HG02642 (cell line): ENCODE results near the gene SH3GL1.

Source experiments
- ATAC-seq: cut with Tn5 transposase; IDR thresholded peaks from one replicate; pipeline ENCODE4 v1.9.1; 2021; ENCODE audit warnings: mild to moderate bottlenecking; ENCODE audit not compliant: unreplicated experiment, poor library complexity

Gene SH3GL1

DNA sequence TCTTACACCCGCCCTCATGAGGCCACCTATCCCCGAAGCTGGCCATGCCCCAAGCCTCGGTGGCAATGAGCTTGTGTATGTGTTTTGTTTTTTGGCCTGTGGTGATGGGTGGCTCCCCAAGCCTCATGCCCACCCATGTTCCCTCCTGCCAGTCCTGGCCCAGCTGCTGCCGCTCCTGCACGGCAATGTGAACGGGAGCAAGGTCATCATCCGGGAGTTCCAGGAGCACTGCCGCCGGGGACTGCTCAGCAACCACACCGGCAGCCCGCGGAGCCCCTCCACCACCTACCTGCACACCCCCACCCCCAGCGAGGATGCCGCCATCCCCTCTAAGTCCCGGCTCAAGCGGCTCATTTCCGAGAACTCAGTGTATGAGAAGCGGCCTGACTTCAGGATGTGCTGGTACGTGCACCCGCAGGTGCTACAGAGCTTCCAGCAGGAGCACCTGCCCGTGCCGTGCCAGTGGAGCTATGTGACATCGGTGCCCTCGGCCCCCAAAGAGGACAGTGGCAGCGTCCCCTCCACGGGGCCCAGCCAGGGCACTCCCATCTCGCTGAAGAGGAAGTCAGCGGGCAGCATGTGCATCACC is 32.7 kb upstream of the SH3GL1 start:
- ATAC-seq: no peak

DNA sequence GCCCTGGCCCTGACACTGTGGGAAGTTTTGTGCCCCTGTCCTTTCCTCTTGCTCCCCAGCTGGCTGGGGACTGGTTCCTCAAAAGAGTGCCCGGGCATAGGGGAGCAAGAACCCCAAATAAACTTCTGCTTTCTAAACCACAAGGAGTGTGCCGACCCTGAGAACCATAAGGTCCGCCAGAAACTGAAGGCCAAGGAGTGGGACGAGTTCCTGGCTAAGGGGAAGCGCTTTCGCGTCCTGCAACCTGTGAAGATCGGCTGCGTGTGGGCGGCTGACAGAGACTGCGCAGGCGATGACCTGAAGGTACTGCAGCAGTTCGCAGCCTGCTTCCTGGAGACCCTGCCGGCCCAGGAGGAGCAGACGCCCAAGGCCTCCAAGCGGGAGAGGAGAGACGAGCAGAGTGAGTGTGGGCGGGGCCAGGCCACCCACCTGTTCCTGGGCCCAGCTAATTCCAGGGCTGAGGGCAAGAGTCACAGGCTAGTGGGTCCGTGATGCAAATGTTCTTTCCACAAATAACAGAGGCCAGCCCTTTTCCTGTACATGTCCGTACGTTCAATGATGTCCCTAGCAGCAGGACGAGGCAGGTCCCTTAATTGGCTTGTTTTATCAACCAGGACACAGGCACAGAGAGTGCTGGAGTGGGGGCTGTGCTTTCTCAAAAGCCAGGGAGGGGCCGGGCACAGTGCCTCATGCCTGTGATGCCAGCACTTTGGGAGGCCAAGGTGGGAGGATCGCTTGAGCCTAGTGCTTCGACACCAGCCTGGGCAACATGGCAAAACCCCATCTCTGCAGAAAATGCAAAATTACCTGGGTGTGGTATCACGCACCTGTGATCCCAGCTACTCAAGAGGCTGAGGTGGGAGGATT is 31.7 kb upstream of the SH3GL1 start:
- peak; percentile 51 for ATAC-seq

DNA sequence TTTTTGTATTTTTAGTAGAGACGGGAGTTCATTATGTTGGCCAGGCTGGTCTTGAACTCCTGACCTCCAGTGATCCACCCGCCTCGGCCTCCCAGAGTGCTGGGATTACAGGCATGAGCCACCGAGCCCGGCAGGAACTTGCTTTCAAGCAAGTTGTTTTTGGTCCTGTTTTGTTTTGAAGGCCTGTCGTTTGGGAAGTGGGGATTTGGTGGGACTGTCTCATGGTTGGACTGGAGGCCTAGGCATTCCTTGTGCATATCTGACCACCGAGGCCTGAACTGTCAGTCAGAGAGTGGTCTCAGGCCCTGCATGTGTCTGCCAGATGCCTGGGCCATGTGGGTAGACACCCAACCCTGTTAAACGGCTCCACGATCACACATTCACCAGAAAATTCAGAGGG is 30.9 kb upstream of the SH3GL1 start:
- no peak for ATAC-seq

DNA sequence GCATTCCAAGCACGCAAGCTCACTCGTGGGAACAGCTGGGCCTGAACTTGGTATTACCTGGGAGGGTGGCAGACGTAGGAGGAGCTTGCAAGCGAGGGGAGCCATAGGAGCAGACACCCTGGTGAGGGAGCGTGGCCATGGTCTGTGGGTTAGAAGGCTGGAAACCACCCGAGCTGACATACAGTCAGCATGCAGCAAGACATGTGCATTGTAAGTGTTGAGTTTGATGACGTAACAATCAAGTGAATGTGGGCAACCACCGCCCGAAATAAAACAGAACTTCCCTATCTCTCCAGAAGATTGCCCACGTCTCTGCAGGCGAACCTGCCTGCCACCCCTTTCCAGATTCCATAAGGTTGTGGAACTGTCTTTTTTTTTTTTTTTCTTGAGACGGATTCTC is 30.4 kb upstream of the SH3GL1 start:
- no peak for ATAC-seq

DNA sequence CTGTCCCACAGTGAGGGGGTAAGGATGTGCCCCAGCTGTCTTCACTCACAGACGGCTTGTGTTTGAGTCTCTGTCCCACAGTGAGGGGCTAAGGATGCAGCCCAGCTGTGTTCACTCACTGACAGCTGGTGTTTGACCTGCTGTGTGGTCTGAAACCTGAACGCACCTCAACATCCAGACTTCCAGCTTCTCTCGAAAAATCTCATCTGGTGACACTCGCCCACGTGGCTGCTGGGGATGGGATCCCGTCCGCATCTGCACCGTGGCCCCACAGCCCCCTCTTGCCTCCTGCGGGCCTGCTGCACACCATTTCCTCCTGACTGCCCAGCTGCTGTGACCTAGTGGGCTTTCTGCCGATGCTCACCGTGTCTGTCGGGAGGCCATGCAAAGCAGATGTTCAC is 29.4 kb upstream of the SH3GL1 start:
- ATAC-seq: no peak

DNA sequence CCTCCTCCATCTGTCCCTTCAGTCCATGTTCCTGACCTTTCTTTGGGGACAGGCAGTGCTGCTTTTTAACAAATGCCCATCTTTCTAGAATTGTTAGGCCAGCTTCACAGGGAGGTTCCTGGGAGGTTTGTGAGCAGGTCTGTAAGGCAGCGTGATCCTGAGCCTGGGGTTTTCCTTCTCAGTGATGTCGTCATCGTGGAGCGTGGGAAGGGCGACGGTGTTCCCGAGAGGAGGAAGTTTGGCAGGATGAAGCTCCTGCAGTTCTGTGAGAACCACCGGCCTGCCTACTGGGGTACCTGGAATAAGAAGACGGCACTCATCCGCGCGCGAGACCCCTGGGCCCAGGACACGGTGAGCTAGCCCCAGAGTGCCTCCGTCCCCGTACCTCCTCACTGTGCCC is 28.9 kb upstream of the SH3GL1 start:
- ATAC-seq: no peak

DNA sequence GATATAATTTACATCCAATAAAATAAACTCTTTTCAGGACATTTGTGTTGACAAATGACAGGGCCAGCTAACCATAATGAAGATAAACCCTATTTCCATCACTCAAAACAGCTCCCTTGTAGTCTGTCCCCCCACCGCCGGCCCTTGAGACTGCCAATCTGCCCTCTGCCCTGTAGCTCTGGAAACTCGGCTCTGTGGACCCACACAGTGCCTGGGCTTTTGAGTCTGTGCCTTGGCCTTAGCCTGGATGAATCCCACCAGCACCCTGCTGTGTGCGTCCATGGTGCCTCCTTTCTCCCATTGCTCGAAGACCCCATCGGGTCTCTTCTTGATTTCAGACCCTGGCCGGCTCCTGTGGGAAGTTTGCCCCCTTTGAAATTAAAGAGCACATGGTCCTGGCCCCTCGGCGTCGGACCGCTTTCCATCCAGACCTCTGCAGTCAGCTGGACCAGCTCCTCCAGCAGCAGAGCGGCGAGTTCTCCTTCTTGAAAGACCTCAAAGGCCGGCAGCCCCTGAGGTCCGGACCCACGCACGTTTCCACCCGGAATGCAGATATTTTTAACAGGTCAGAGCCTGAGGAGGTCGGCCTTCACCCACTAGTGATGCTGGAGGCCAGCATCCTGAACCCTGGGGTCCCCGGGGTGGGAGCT is 28.1 kb upstream of the SH3GL1 start:
- no peak for ATAC-seq

DNA sequence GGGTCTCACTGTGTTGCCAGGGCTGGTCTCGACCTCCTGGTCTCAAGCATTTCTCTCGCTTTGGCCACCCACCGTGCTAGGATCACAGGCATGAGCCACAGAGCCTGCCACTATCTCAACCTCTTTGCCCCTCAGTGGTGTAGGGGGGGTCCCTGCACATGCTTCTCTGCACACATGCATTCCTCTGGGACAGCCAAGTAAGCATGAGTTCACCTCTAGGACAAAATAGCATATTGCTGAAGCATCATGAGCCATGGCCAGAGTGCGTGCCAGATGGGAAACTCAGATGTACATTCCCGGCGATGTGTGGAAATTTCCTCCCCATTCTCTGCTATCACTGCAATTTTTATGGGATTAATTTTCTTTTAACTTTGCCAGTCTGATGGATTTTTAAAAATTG is 25.2 kb upstream of the SH3GL1 start:
- no peak for ATAC-seq

DNA sequence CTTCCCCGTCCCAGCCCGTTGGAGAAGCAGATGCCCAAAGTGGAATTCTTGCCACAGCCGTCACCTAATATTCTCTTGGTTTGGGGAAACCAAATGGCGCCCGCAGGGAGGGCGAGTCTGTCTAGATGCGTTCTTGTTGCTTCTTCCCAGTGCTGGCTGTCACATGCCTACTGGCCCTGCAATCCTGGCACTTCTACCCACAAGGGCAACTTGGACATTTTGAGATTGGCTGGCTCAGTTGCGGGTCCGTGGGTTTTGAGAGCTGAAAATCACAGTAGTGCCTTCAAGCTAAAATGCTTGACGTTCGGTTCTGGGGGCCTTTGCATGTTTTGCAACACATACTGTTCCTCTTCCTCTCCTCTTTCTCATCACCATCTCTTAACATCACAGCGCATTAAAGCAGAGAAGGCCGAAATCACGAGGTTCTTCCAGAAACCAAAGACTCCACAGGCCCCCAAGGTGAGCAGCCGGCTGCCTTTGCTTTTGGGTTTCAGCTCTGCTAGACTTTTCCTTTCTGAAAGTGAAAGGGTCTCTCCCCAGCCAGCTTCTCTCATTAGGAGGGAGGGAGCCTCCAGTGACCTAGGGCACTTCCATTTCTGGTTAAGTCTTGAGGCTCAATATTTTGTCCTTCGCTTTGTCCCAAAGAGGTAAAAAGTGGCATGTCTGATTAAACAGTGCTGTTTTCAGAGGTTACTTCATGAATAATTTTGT is 23.2 kb upstream of the SH3GL1 start:
- ATAC-seq: no peak

DNA sequence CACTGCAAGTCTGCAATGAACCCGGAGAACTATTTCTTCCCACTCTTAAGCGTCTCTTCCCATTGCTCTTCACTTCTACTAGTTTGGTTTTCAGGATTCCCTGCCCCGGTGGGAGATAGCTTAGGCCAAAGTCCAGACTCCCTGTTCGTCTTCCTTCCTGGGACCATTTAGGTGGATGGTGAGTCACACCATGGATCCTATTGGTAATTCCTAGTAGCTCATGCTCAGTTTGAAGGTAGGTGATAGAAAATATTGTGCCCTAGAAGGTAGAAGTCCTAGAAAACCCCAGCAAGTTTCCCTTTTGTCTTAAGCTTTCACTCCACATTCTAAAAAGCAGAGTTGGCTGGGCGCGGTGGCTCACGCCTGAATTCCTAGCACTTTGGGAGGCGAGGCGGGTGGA is 15.9 kb upstream of the SH3GL1 start:
- ATAC-seq: no peak

DNA sequence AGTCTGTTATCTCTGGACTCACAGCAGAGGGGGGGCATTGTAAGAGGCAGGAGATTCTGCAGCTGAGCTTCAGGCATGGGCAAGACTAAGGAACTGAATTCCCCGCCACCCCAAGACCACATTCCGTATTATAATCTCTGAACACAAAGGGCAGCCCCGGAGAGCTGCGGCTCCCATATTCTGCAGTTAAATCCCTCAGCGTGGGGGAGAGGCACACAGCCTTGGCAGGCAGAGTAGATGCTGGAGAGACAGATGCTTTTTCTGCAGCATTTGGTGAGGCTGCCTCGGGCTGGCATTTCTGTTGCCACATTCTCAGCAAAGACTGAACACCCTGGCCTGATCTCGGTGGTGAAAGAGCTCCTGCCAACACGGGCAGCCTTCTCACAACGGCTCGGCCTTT is 15.0 kb upstream of the SH3GL1 start:
- no peak for ATAC-seq

DNA sequence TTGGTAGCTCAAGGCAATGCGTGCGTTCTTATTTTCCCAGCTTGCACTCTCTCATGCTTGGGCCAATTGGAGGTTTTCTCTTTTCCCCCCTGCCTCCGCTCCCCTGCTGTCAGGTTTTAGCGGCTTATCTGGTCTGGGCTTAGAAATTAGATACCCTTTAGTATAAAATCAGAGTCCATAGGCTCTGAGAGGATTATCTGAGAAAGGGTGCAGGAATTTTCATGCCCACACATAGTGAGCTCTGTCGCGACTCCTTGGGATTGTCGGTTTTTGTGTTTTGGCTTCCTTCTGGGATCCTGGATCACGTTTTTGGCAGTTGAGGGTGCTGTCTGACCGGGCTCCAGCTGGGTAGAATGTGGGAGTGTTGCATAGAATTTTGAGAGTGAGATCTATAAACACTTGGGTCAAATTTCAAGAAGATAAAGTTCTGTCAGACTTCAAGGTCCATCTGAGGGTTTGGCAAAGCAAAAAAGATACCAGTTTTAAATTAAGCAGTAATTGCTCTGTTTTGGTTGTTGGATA is 14.5 kb upstream of the SH3GL1 start:
- ATAC-seq: no peak

DNA sequence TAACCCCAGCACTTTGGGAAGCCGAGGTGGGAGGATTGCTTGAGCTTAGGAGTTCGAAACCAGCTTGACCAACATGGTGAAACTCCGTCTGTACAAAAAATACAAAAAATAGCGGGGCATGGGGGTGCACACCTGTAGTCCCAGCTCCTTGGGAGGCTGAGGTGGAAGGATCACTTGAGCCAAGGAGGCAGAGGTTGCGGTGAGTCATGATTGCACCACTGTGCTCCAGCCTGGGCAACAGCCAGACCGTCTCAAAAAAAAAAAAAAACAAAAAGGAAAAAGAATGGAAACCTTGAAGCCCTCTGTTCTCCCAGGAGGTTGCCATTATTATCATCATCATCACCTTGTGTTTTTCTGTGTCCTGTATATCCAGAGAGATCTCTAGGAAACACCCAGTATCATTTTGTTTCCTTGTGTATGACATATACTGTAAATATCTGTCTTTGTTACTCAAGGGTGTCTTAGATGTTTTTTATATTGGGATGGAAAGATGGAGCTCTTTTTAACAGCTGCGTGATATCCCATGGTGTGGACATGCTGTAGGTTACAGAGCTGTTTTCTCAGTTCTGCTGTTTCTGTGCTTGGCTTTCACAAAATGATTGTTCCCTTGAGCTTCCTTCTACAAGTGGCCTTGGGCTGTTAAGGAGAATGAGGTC is 13.9 kb upstream of the SH3GL1 start:
- no peak for ATAC-seq

DNA sequence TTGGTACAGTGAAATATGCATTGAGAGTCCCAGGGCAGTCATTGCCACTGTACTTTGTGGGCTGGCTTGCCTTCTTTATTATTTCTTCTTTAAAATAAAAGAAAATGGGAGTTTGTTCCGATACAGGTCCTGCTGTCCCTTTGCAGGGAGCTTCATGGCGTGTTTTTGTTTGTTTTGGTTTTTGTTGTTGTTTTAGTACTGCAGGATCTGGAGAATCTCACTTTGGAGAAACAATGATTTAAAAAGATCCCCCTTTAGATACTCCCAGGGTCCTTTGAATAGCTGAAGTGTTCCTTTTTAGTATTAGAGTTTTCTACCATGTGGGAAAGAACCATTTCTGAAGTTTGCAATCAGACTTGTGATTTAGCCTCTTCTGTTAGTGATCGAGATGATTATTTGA is 13.2 kb upstream of the SH3GL1 start:
- ATAC-seq: no peak

DNA sequence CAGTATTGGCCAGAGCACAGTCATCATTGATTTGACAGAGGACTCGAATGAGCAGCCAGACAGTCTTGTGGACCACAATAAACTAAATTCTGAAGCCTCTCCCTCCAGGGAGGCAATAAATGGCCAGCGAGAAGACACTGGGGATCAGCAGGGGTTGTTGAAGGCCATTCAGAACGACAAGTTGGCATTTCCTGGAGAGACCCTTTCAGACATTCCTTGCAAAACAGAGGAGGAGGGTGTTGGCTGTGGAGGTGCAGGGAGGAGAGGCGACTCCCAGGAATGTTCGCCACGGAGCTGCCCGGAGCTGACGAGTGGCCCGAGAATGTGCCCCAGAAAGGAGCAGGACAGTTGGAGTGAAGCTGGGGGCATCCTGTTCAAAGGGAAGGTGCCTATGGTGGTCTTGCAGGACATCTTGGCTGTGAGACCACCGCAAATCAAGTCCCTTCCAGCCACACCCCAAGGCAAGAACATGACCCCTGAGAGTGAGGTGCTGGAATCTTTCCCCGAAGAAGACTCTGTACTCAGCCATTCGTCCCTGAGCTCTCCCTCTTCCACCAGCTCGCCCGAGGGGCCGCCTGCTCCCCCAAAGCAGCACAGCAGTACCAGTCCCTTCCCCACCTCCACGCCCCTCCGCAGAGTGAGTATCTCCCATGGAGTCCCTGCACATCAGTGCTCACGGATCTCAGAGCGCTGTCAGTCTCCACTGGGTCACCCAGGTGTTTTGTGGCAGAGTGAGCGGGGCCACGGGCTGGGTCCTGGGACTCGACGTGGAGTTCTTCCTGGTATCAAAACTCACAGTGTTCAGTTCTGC is 9.0 kb upstream of the SH3GL1 start:
- ATAC-seq: no peak

DNA sequence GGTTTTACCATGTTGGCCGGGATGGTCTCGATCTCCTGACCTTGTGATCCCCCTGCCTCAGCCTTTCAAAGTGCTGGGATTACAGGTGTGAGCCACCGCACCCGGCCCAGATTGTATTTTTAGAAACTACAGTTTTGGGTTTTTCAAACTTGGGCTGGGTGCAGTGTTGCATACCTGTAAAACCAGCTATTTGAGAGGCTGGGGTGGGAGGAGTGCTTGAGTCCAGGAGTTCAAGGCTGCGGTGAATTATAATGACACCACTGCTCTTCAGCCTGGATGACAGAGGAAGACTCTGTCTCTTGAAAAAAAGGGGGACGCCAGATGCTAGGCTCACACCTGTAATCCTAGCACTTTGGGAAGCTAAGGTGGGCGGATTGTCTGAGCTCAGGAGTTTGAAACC is 6.3 kb upstream of the SH3GL1 start:
- ATAC-seq: no peak

DNA sequence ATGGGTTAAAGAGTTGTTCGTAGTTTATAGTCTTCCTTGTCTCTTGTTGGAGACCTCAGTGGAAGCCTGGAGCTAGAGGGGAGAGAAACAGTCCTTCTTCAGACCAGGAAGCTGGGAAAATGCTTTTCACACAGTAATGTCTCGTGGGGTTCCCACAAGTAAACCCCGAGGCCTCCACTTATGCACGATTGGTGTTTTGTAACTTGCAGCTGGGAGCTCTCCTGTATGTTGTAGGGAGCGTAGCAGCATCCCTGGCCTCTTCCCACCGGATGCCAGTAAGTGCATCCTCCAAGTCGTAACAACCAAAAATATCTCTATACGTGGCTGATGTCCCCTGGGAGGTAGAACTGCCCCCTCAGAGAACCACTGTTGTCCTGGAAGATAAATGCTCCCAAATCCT is 5.6 kb upstream of the SH3GL1 start:
- ATAC-seq: no peak

DNA sequence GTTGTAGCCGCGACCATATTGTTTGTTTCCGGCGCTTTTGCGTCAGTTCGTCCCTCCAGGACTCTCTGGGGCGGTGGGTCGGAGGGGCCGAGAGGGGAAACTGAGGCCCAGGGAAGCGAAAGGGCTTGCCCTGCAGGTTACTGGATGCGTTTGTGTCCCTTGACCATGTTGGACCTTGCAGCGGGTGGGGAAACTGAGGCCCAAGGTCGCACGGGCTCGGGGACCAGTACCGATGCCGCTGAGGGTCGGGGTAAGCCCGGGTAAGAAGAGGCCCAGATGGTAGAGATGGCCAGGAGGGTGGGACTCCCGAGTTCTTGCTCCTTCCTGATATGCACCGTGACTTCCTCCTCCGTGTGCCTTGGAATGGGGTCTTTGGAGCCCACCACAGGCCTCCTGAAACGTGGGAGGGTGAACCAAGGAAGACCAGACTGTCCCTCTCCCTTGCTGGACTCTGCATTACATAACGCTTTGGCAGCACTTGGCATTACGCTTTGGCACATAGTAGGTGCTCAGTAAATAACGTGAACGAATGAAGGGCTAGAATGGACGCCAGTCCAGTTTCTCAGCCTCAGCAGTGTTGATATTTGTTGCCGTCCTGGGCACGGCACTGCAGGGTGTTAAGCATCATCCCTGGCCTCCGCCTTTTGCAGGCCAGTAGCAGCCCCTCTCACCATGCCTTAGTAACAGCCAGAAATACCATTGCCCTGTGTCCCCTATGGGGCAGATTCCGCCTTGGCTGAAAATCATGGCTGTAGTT is 2.8 kb upstream of the SH3GL1 start:
- no peak for ATAC-seq
